ENCODE measurements around the gene WDFY4. TPM values are rescaled to one million over a fixed set of nuclear protein-coding genes. Genes with fewer than 3 reads are reported as not detected.

WDFY4 gene
- polyA plus RNA-seq, 1 of the 3 experiments (the other 2 are of a cell fraction) = not detected

DNA sequence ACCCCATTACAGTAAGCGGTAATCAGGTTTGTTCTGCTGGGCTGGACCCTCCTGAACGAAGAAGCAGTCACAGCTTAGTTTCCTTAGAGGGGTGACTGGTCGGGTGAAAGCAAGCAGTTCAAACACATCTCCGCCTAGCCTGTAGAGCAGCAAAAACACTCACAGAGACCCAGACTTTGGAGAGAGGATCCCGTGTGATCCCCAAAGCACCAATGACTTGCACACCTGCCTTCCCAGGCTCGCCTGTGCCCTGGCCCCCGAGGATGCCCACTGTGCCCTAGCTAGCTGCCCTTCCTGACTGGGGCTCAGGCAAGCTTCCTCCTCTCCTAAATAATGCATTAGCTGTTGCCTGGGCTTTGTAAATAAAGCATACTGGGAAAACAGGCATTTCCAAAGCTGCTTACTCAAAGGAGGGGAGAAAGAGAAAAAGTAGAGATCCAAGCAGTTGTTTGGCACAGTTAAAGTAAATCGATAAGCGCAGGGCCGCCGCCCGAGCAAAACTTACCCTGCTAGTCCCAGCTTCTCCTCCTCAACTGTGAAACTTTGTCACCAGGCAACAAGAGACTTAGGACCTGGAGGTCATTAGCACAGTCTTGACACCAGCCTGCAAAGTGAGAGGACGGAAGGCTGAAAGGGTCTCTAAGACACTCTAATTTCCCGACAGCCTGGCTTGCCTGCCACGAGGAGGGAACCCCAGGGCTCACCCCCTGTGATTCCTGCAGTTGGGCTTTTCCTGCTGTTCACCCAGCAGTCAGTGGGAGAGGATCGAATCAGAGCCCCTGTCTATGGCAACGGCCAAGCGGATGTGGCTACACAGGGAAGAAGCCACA lies 250.2 kb downstream of the WDFY4 start:
- 41% methylated on average over 15 of the region's 18 CpGs for WGBS (ENCODE audit: low lambda C conversion rate)
- CTCF ChIA-PET = interaction anchor here (0.8 kb wide), 1 partner anchor 22 kb away, joined by 3 read pairs; no protein-coding TSS in a partner anchor
- no peak overlapping the region for H3K9ac ChIP-seq

More for the DNA sequence above, 250.2 kb downstream of the WDFY4 start:
- TF ChIP-seq, protein P1, sequence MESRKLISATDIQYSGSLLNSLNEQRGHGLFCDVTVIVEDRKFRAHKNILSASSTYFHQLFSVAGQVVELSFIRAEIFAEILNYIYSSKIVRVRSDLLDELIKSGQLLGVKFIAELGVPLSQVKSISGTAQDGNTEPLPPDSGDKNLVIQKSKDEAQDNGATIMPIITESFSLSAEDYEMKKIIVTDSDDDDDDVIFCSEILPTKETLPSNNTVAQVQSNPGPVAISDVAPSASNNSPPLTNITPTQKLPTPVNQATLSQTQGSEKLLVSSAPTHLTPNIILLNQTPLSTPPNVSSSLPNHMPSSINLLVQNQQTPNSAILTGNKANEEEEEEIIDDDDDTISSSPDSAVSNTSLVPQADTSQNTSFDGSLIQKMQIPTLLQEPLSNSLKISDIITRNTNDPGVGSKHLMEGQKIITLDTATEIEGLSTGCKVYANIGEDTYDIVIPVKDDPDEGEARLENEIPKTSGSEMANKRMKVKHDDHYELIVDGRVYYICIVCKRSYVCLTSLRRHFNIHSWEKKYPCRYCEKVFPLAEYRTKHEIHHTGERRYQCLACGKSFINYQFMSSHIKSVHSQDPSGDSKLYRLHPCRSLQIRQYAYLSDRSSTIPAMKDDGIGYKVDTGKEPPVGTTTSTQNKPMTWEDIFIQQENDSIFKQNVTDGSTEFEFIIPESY (IDR thresholded peaks at IDR 0.05; ENCODE audit: borderline replicate concordance, low read depth) = no peak
- TF ChIP-seq RCOR1 (IDR thresholded peaks at IDR 0.05; ENCODE audit: low read length) (no peak), EZH2phosphoT487 (IDR thresholded peaks at IDR 0.05; ENCODE audit: borderline replicate concordance, low read depth) (no peak), NFIC (IDR thresholded peaks at IDR 0.05; ENCODE audit: borderline replicate concordance) (no peak), POLR2AphosphoS5 (IDR thresholded peaks at IDR 0.05; ENCODE audit: low read depth, low read length) (no peak), SMC3 (IDR thresholded peaks at IDR 0.05; ENCODE audit: low read depth, low read length) (no peak), SIN3A (IDR thresholded peaks at IDR 0.05; ENCODE audit: borderline replicate concordance, low read depth, low read length) (no peak), EP300 (IDR thresholded peaks at IDR 0.05; ENCODE audit: borderline replicate concordance in 1 of 2, low read depth in 1 of 2, low read length in 1 of 2) (no peak), RXRA (IDR thresholded peaks at IDR 0.05; ENCODE audit: borderline replicate concordance, low read depth) (no peak), GABPA (IDR thresholded peaks at IDR 0.05; ENCODE audit: low read depth) (no peak), JUND (IDR thresholded peaks at IDR 0.05) (no peak), RFX5 (IDR thresholded peaks at IDR 0.05; ENCODE audit: low read length) (no peak), CHD2 (IDR thresholded peaks at IDR 0.05; ENCODE audit: low read length, partially characterized antibody) (no peak), RAD21 (IDR thresholded peaks at IDR 0.05; ENCODE audit: low read length) (no peak)
- TF ChIP-seq, protein P2, sequence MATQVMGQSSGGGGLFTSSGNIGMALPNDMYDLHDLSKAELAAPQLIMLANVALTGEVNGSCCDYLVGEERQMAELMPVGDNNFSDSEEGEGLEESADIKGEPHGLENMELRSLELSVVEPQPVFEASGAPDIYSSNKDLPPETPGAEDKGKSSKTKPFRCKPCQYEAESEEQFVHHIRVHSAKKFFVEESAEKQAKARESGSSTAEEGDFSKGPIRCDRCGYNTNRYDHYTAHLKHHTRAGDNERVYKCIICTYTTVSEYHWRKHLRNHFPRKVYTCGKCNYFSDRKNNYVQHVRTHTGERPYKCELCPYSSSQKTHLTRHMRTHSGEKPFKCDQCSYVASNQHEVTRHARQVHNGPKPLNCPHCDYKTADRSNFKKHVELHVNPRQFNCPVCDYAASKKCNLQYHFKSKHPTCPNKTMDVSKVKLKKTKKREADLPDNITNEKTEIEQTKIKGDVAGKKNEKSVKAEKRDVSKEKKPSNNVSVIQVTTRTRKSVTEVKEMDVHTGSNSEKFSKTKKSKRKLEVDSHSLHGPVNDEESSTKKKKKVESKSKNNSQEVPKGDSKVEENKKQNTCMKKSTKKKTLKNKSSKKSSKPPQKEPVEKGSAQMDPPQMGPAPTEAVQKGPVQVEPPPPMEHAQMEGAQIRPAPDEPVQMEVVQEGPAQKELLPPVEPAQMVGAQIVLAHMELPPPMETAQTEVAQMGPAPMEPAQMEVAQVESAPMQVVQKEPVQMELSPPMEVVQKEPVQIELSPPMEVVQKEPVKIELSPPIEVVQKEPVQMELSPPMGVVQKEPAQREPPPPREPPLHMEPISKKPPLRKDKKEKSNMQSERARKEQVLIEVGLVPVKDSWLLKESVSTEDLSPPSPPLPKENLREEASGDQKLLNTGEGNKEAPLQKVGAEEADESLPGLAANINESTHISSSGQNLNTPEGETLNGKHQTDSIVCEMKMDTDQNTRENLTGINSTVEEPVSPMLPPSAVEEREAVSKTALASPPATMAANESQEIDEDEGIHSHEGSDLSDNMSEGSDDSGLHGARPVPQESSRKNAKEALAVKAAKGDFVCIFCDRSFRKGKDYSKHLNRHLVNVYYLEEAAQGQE (IDR thresholded peaks at IDR 0.05; ENCODE audit: low read depth, low read length) = no peak
- TF ChIP-seq, protein P3, sequence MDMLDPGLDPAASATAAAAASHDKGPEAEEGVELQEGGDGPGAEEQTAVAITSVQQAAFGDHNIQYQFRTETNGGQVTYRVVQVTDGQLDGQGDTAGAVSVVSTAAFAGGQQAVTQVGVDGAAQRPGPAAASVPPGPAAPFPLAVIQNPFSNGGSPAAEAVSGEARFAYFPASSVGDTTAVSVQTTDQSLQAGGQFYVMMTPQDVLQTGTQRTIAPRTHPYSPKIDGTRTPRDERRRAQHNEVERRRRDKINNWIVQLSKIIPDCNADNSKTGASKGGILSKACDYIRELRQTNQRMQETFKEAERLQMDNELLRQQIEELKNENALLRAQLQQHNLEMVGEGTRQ (IDR thresholded peaks at IDR 0.05; ENCODE audit: borderline replicate concordance, low read depth, low read length) = no peak
- TF ChIP-seq, protein P4, sequence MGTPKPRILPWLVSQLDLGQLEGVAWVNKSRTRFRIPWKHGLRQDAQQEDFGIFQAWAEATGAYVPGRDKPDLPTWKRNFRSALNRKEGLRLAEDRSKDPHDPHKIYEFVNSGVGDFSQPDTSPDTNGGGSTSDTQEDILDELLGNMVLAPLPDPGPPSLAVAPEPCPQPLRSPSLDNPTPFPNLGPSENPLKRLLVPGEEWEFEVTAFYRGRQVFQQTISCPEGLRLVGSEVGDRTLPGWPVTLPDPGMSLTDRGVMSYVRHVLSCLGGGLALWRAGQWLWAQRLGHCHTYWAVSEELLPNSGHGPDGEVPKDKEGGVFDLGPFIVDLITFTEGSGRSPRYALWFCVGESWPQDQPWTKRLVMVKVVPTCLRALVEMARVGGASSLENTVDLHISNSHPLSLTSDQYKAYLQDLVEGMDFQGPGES (IDR thresholded peaks at IDR 0.05; ENCODE audit: low read depth, low read length) = no peak
- TF ChIP-seq, protein P5, sequence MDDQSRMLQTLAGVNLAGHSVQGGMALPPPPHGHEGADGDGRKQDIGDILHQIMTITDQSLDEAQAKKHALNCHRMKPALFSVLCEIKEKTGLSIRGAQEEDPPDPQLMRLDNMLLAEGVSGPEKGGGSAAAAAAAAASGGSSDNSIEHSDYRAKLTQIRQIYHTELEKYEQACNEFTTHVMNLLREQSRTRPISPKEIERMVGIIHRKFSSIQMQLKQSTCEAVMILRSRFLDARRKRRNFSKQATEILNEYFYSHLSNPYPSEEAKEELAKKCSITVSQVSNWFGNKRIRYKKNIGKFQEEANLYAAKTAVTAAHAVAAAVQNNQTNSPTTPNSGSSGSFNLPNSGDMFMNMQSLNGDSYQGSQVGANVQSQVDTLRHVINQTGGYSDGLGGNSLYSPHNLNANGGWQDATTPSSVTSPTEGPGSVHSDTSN (IDR thresholded peaks at IDR 0.05) = no peak
- TF ChIP-seq, protein P6, sequence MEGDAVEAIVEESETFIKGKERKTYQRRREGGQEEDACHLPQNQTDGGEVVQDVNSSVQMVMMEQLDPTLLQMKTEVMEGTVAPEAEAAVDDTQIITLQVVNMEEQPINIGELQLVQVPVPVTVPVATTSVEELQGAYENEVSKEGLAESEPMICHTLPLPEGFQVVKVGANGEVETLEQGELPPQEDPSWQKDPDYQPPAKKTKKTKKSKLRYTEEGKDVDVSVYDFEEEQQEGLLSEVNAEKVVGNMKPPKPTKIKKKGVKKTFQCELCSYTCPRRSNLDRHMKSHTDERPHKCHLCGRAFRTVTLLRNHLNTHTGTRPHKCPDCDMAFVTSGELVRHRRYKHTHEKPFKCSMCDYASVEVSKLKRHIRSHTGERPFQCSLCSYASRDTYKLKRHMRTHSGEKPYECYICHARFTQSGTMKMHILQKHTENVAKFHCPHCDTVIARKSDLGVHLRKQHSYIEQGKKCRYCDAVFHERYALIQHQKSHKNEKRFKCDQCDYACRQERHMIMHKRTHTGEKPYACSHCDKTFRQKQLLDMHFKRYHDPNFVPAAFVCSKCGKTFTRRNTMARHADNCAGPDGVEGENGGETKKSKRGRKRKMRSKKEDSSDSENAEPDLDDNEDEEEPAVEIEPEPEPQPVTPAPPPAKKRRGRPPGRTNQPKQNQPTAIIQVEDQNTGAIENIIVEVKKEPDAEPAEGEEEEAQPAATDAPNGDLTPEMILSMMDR (IDR thresholded peaks at IDR 0.05) = no peak
- Histone ChIP-seq H2AFZ (ENCODE audit: low read depth) (no peak overlapping the region), H3K4me1 (ENCODE audit: control insufficient read depth in 1 of 2, insufficient read depth in 2 of 2, low read depth in 1 of 2, low read length in 1 of 2) (no peaks in the 10 kb centered on the region; a peak in 1 of 4 replicates), H3K27me3 (ENCODE audit: insufficient read depth) (no peaks in the 10 kb centered on the region), H3K4me2 (no peak overlapping the region), H3F3A (replicated peaks; ENCODE audit: insufficient read depth) (no peaks in the 10 kb centered on the region), H3K36me3 (replicated peaks in 1 of 2; ENCODE audit: control insufficient read depth in 1 of 2, insufficient read depth in 2 of 2, low read length in 1 of 2) (no peaks in the 10 kb centered on the region), H3K79me2 (ENCODE audit: insufficient read depth) (no peaks in the 10 kb centered on the region), H3K4me3 (ENCODE audit: low read depth in 2 of 2, low read length in 1 of 2) (no peak overlapping the region), H3K27ac (ENCODE audit: low read depth in 2 of 2, low read length in 1 of 2) (no peak overlapping the region), H4K20me1 (ENCODE audit: insufficient read depth) (no peaks in the 10 kb centered on the region), H3K9me2 (no peaks in the 10 kb centered on the region), H3K9me3 (no peaks in the 10 kb centered on the region)
- DNase-seq = no peak
- POLR2A ChIA-PET = no interaction called here
